ENCODE measurements around the gene IL19.

The IL19 gene

DNA sequence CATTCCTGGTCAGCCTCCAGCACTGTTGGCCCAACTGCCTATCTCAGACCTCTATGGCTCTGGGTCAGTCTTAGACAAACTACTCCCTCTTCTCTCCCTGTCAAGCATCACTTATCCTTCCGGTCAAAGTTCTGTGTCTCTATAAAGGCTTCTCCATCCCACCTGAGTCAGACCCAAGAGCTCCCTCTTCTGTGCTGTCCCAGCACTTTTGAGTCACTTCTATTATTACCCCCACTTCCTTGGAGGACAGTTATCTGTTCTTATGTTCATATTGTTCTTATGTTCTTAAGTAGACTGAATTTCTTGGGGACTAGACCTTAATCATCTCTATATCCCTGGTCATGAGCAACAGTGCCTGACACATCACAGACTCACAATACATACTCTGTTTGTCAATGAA is 30.9 kb downstream of the IL19 start:
- no peak for DNase-seq

DNA sequence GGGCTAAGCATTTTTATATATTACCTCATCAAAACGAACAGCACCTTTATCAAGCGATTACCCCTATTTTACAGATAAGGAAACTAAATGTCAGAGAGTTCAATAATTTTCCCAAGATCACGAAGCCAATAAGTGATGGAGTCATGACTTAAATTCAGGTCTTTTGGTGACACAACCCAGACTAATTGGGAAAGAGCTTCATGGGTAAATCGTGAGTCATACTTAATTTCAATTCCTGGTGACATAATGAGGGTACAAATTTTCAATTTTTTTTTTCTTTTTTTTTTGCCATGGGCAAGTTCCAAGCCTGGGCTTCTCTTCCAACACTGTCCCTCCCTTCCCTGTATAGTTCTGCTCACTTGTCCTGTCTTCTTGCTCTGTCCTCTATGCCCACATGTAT is 31.8 kb downstream of the IL19 start:
- no peak for DNase-seq

DNA sequence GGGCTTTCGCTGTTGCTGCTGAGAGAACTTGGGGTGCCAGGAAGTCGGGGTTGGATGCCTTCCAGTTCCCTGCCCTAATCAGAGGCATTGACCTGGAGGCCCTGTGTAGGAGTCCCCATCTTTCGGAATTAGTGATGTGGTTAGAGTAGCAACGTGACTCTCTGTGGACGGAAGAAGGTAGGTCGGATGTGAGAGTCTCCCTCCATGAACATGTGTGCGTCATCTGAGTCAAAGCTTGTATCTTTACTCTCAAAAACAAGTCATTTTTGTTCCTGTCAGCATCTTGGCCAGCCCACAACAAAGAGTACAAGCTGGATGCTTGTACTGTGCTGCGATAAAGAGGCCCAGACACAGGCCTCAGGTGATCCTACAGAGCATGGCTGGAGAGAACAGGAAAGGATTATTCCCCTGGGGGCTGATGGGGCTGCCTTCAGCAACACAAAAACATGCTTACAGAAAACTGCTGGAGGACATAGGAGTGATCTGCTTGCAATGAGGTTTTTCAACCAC is 32.7 kb downstream of the IL19 start:
- peak; percentile 16 for DNase-seq

DNA sequence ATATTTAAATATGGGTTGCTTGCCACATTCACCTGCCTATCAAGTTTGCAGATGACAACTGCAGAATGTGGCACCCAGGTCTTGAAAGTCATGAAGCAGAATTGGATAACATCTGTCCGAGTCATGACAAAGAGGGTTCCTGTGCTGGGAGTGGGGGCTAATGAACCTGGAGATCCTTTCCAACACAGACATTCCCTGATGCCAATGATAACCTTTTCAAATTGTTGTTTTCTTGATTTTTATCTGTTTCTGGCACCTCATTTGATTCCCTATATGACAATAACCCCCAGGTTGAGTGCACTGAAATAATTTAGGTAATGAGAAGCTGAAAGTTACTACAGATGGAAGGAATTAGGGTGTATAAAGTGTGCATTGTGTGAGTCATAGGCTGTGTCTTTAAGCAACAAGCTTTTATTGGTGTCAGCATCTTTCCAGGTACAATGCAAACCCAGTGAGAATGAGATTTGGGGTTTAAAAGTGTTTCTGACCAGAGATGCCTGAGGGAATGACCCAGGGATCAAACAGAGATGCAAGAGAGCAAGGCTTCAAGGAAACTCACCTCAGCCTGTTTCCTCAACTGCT is 33.7 kb downstream of the IL19 start:
- no peak for DNase-seq

DNA sequence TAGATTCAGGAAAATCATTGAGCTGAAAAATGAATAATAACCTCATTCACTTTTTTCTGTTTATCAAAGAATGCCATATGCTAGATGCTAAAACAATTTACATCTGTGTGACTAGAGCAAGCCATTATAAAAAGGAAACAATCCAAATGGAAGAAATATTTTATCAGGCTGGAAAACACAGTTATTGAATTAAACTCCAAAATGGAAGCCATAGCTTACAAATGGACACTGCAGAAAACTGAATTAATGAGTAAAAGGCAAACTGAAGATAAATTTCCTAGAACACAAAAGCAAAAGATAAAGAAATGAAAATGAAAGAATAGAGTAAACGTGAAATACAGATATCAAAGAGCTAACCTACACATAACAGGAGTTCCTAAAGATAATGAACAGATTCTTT is 34.8 kb downstream of the IL19 start:
- DNase-seq, result no peak

DNA sequence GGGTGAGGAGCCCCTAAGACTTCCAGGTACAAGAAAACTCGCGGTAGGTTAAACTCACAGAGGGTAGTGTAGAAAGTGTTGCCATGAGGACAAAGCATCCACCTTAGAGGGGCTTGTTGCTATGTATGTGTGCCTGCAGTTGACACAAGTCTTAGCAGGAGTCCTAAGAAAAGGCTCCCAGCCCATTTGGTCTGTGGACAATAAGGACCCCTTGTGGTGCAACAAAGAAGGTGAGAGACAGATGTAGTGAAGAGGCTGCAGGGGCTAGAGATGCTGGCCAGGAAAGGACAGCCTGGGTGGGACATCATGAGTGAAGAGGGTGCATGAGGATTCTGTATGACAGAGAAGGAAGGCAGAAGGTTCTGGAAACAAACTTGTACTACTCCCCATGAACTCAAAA is 38.0 kb downstream of the IL19 start:
- peak; percentile 66 for DNase-seq

DNA sequence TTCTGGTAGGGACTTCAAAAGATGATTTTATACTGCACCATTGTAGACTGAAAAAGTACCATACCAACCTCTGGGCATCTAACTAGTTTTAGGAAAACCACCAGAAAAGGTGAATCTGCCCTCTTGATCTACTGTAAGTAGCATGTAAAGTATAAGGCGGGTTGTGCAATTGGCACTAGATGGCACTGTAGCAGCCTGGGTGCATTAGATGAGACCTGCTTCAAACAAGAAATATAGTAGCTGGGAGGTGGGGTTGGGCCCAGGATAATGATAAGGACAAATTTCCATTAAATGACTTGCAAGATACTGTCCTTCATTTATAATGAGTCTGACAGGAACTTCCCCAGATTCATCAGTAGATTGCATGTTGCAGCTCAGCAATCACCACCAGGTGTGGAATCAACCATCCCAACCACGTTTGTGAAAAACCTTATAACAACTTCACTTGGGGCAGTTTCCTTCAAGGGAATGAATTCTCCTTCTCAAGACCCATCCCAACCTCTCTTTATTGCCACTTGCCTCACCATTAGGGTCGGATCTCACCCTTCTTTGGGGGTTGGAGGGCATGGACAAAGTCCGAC is 39.0 kb downstream of the IL19 start:
- peak; percentile 16 for DNase-seq

DNA sequence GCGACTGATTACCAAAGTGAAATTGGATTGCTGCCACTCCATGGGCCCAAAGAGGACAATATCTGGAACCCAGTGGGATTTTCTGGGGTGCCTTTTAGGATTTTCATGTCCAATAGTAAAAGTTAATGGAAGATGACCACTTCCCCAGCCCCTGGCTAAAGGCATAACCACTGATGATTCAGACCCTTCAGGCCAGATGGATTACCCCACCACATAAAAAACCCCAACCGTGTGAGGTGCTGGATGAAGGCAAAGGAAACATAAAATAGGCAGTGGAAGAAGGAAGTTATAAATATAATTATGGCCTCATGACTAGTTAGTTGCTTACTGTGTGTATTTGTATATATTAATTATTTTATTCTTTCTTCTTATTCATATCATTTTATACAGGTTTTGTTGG is 41.9 kb downstream of the IL19 start:
- no peak for DNase-seq

DNA sequence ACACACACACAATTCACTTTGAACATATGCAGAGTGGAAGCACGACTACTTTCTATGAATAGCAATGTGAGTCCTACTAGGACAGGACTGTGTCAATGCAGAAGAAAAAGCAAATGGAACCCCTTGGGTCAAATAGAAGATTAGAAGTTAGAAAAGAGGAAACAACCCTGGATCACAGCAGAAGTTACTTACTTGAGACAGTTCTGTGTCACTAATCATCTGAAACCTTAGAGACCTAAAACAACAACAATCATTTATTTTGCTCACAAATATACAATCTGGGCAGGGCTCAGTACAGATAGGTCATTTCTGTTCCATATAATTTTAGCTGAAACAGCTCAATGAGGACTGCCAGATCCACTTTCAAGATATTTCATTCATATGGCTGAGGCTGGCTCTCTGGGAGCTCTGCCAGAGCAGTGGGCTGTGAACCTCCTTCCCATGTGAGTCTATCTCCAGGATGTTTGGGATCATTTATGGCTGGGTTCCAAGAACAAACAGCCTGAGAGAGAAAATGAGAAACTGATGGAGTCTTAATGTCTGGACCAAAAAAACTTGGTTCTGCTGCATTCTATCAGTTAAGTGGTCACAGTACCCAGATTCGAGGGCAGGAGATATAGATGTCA is 44.3 kb downstream of the IL19 start:
- DNase-seq, result no peak

DNA sequence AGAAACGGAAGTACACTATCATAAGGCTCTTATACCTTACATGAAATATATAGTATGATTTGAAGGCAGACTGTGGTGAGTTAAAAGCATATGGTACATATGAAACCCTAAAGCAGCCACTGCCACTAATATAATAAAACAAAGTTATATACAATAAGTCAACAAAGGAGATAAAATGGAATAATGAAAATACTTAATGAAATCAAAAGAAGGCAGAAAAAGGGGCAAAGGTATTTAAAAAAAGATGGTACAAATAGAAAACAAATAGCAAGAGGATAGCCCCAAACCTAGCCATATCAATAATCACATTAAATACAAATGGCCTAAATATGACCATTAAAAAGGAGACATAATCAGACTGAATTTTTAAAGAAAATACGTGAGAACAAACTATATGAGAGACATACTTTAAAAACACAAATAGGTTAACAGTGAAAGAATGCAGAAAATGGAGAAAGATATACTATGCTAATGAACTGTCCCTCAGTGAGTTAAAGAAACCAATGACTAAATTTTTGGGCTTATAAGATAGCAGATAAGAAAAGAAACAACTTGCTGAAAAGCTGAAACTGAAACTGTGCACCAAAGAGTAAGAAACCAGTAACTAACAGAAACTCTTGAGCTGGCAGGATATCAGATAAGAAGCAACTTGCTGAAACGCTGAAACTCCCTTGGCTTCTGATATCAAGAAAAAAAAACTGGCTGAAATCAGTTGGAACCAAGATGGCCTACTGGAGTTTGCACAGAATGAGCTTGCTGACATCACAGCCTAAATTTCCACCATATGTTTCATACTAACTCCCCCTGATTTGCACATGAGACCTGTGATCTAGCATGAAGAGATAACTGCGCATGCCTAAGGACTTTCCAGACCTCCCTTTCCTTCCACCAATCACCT is 46.1 kb downstream of the IL19 start:
- peak; percentile 9 for DNase-seq

DNA sequence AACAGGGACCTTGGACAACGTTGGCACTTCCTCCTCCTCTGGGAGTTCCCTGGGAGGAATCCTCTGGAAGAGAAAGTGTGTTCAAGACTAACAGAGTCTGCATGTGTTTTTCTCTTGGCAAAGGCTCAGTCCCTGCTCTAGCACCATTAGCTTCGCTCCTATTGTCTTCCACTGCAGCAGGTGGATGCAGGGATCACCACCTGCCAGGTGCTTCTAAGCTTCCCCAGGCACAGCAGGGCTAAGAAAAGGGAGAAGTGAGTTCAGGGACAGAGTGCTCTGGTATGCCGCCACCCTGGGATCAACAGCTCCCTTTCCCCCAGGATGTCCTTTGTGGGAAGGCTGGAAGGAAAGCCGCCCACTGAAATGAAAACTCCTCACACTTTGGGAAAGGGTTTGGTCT is 50.9 kb downstream of the IL19 start:
- DNase-seq, result no peak

DNA sequence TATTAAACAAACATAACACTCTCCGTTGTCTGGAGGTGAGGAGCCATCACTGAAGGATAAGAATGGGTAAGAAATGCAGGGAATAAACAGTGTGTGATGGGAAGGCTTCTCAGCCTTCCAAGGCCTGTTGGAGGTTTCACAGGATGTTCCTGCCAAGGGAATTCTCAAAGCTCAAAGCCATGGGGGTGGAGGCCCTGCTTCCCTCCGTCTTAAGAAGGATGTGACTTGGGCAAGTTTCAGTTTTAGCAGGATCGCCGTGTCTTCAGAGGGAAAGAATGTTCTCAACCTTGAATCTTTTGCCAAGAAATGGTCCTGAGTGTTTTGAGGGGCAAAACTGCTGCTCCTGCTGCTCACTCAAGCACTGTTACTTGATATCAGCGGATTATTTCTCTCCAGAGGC is 53.2 kb downstream of the IL19 start:
- no peak for DNase-seq

DNA sequence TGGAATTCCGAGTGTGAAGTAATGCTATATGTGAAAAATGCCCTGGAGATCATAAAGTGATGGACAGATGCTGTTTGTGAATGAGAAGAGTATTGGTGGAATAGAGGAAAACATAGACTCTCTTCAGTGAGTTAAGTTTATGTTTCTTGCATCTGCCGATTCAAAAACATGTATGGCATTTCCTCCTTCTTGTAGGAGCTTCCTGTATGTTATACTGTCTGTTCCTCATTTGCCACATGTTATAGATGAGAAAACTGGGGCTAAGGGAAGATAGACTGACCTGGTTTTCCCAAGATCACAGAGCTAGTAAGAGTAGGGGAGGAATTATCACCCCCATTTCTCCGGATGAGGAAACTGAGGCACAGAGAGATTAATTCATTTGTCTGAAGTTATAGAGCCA is 53.8 kb downstream of the IL19 start:
- DNase-seq, result no peak

DNA sequence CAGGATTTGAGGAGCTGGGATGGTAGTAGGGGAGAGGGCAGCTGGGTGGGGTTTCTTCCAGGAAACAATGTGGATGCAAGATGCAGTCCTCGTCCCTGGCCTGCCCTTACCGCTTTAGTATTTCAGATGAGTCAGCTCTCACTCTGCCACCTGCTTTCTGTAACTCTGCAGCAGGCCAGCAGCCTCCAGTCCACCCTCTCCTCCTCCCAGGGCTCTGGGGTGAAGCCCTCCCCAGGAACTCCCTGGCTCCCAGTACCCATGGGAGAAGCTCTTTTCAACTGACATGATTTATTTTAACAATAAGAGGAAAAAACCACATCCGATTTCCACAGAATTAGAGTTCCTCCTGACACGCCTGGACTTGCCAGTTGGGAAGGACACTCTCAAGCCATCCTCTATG is 55.8 kb downstream of the IL19 start:
- DNase-seq, result no peak

DNA sequence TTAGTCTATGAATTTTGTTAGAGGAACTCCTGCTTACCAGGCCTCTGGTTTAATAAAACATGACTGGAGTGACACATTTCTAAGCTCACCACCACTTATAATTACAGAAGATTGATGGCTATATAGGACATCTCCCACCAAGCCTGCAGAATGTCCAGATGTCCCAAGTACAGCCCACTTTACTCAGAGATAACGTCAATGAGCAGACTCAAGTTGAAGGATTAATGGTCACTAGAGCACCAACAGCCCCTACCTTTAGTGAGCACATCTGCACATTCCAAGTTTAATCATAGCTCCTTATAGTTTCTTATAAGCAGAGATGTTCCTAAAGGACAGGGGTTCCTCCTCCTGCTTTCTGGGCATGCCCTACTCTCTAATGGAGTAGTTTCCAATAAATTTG is 57.5 kb downstream of the IL19 start:
- DNase-seq, result no peak

DNA sequence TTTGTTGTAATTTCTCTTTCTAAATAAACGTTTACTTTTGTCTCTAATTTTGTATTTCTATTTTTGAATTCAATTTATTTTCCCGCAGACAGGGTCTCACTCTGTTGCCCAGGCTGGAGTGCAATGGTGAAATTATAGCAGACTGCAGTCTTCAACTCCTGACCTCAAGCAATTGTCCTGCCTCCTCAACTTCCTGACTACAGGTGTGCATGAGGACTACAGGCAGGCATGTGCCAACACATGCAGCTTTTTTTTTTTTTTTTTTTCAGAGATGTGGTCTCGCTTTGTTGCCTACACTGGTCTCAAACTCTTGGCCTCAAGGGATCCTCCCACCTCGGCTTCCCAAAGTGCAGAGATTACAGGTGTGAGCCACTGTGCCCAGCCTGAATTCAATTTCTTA is 58.2 kb downstream of the IL19 start:
- no peak for DNase-seq

DNA sequence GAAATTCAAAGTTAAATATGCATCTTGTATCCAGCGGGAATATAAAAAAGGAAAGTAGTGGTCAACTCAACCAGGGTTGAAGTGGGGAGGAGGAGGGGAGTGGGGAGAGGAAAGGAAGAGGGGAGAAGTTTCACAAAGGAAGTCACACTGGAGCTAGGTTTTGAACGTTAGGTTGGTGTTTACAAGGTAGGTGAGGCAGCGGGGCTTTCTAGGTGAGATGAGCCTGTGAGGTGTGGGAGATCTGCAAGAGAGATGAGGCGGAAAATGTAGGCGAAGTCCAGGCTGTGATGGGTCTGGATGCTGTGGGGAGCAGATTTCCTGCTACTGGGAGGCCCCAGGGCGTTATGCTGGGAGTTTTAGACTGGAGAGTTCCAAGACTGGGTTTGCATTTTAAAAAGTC is 58.7 kb downstream of the IL19 start:
- DNase-seq, result no peak

DNA sequence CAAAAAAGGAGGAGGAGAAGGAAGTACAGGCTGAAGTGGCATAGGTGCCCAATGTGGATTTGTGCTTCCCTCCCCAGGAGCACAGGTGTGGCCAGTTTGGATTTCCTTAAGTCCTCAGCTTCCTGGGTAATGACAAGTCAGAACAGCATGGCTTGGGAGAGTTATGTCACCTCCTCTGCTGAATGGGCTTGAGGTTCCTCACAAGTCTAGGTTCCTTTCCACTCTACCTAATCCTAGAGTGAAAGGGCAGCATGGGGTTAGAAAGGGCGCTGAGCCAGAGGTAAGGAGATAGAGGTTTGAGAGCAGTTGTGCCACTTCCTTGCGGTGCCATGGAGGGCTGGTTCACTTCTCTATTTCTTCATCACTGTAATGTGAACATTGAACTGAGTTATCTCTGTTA is 59.3 kb downstream of the IL19 start:
- no peak for DNase-seq

DNA sequence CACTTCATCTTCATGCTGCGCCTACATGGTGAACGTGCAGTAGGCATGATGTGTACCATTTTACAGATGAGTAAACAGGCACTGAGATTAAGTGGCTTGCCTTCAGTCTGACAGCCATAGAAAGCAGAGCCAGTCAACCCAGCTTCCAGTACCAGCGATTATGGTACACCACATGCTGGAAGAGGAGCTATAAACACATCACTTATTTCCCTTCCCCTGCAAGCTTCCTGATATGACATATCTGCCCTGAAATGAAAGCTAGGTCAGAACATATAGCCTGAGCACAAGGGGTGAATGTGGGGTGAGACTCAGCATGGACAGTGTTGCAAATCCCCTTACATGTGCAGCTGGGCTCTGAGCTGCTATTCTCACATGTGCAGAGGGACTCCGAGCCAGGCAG is 61.1 kb downstream of the IL19 start:
- DNase-seq, result no peak

DNA sequence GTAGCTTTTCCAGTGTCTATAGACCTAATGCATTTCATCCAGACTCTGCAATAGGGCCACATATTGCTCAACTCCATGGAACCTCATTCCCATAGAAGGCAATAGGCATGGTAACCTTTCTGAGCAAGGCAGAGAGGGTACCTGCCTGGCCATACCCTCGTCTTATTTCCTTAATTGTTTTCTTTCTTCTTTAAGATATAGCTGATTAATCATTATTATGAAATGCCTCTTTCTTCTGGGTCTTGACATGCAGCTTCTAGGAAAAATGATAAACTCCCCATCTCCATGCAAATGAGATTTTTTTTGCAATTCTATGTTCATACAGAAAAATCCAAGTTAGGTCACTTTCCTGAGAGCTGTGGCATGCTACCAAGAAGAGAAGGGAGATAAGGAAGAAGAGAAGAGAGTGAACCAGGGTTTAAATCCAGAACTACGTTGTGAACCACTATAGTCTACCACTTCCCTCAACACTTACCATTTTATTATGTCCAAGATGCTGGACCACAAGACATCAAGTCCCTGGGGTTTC is 61.8 kb downstream of the IL19 start:
- DNase-seq, result no peak

DNA sequence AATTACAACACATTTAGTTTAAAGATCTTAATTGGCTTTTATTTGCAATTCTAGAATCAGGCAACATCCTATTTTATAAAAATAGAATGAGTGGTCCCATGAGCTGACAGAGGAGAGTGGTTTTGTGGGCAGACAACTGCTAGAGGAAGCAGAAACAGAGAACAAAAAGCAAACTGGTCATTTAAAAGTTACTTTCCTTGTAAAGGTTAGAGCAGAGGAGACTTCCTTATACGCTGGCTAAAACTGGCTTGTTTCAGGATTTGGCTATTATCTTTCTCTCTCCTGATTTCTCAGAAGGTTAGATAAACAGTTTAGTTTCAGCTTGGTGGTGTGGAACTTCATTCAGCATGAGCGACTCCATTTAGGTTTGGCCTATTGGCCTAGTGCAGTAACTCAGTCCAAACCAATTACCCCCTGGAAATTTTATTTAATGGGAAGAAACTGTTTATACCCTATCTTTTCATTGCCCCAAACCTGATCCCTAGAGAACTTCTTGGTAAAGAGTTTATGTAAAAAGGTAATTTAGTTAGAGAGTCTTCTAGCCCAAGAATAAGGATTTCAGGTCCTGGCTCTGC is 62.6 kb downstream of the IL19 start:
- no peak for DNase-seq

DNA sequence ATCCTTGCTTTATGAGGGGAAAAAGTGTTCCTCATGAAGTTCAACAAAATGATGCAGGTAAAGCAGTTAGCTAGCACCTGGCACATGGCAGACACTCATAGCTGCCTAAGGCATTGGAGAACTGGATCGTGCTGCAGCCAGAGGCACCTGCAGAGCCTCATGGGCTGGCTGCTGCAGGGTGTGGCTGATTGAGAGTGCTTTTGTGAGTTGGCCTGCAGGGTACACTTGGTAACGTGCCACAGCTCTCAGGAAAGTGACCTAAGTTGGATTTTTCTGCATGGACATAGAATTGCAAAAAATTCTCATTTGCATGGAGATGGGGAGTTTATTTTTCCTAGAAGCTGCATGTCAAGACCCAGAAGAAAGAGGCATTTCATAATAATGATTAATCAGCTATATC is 63.2 kb downstream of the IL19 start:
- DNase-seq, result no peak

DNA sequence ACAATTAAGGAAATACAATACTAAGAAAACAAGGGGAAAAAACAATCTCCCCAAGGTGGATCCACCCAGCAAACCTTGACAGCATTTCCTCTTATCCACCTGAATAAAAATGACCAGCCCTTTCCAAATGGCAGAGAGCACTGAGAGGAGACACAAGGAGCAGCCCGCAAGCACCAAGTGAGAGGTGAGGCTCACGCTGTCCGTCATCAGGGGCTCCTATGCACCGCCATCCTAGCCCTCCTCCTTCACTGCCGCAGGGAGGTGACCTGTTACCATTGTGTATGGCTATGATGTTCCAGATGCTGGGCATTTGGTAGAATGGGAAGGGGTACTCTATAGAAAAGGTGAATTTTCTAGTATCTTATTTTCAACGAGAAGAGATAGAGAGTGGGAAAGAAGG is 63.6 kb downstream of the IL19 start:
- DNase-seq, result no peak

All from NCI-H82 (cell line).